HL-60 (cell line): ENCODE measurements around the gene BCL2A1.

Experiments
- DNase-seq, 2 experiments: peaks; one replicate each; pipeline ENCODE4 v3.0.0-alpha.2; 2010 to 2020; ENCODE audit warnings: low read depth in 1 of 2, low spot score in 1 of 2
- H3K27ac ChIP-seq: fragments of 250-450 bp; sonication (Bioruptor Pico); replicated peaks from 2 replicates; pipeline ENCODE4 v1.5.1; 2020; ENCODE audit warnings: mild to moderate bottlenecking, moderate library complexity
- H3K27me3 ChIP-seq: fragments of 250-450 bp; sonication (Bioruptor Pico); 2 replicates; pipeline ENCODE4 v1.5.1; 2021; ENCODE audit warnings: mild to moderate bottlenecking, moderate library complexity; ENCODE audit not compliant: insufficient read depth, poor library complexity, severe bottlenecking
- H3K4me3 ChIP-seq: replicated peaks from 2 replicates; pipeline ENCODE4 v1.5.1; 2011; ENCODE audit warnings: mild to moderate bottlenecking, control low read depth, low read length; ENCODE audit not compliant: insufficient read depth
- GABPA ChIP-seq: IDR thresholded peaks from 2 replicates; pipeline ENCODE4 v1.6.1; 2012; ENCODE audit warnings: low read depth
- POLR2AphosphoS5 ChIP-seq: IDR thresholded peaks from 2 replicates; pipeline ENCODE4 v1.6.1; 2012; ENCODE audit warnings: low read depth
- SPI1 ChIP-seq: IDR thresholded peaks from 2 replicates; pipeline ENCODE4 v1.6.1; 2012; ENCODE audit warnings: low read depth, mild to moderate bottlenecking, borderline replicate concordance
- TF ChIP-seq, protein P1 (sequence below): IDR thresholded peaks from 2 replicates; pipeline ENCODE4 v1.6.1; 2012; ENCODE audit warnings: low read depth; ENCODE audit not compliant: insufficient replicate concordance
- TF ChIP-seq, protein P2 (sequence below): IDR thresholded peaks from one replicate; pipeline ENCODE4 v1.5.1; 2011; ENCODE audit warnings: low read length, control low read depth, inconsistent platforms; ENCODE audit not compliant: insufficient read depth

The BCL2A1 gene

DNA sequence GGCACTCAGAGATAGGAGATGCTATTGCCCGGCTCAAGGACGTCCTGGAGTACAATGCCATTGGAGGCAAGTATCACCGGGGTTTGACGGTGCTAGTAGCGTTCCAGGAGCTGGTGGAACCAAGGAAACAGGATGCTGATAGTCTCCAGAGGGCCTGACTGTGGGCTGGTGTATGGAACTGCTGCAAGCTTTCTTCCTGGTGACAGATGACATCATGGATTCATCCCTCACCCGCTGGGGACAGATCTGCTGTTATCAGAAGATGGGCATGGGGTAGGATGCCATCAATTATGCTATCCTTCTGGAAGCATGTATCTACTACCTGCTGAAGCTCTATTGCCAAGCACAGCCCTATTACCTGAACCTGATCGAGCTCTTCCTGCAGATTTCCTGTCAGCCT is 26.4 kb downstream of the BCL2A1 start:
- TF ChIP-seq POLR2AphosphoS5 (no peak), SPI1 (no peak), GABPA (no peak)
- TF ChIP-seq, protein P1, sequence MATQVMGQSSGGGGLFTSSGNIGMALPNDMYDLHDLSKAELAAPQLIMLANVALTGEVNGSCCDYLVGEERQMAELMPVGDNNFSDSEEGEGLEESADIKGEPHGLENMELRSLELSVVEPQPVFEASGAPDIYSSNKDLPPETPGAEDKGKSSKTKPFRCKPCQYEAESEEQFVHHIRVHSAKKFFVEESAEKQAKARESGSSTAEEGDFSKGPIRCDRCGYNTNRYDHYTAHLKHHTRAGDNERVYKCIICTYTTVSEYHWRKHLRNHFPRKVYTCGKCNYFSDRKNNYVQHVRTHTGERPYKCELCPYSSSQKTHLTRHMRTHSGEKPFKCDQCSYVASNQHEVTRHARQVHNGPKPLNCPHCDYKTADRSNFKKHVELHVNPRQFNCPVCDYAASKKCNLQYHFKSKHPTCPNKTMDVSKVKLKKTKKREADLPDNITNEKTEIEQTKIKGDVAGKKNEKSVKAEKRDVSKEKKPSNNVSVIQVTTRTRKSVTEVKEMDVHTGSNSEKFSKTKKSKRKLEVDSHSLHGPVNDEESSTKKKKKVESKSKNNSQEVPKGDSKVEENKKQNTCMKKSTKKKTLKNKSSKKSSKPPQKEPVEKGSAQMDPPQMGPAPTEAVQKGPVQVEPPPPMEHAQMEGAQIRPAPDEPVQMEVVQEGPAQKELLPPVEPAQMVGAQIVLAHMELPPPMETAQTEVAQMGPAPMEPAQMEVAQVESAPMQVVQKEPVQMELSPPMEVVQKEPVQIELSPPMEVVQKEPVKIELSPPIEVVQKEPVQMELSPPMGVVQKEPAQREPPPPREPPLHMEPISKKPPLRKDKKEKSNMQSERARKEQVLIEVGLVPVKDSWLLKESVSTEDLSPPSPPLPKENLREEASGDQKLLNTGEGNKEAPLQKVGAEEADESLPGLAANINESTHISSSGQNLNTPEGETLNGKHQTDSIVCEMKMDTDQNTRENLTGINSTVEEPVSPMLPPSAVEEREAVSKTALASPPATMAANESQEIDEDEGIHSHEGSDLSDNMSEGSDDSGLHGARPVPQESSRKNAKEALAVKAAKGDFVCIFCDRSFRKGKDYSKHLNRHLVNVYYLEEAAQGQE = no peak
- TF ChIP-seq, protein P2, sequence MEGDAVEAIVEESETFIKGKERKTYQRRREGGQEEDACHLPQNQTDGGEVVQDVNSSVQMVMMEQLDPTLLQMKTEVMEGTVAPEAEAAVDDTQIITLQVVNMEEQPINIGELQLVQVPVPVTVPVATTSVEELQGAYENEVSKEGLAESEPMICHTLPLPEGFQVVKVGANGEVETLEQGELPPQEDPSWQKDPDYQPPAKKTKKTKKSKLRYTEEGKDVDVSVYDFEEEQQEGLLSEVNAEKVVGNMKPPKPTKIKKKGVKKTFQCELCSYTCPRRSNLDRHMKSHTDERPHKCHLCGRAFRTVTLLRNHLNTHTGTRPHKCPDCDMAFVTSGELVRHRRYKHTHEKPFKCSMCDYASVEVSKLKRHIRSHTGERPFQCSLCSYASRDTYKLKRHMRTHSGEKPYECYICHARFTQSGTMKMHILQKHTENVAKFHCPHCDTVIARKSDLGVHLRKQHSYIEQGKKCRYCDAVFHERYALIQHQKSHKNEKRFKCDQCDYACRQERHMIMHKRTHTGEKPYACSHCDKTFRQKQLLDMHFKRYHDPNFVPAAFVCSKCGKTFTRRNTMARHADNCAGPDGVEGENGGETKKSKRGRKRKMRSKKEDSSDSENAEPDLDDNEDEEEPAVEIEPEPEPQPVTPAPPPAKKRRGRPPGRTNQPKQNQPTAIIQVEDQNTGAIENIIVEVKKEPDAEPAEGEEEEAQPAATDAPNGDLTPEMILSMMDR = no peak
- DNase-seq = no peak
- Histone ChIP-seq H3K27ac (no peak overlapping the region), H3K4me3 (no peak overlapping the region), H3K27me3 (no peaks in the 10 kb centered on the region)

DNA sequence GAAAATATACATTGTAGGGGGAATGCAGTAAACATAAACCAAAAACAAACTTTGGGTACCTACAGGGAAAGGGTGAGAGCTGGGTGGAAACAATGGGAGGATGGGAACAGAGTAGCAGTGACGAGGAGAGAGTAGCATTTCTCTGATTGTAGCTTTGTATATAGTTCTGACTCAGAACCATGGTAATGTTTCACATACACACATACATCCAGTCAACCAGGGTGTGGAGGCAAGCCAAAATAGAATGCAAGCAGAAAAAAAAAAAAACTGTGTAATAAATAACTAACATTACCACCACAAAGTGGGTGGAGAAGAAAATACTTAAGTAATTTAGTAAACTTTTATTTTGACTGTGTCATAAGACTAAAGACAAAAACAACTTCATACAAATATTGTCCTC is 27.2 kb downstream of the BCL2A1 start:
- H3K27me3 ChIP-seq = no peaks in the 10 kb centered on the region
- H3K27ac ChIP-seq = no peak overlapping the region
- TF ChIP-seq, protein P1 = no peak
- TF ChIP-seq, protein P2 = no peak
- TF ChIP-seq GABPA = no peak
- no peak for TF ChIP-seq POLR2AphosphoS5
- no peak for TF ChIP-seq SPI1
- no peak for DNase-seq
- H3K4me3 ChIP-seq = no peak overlapping the region

DNA sequence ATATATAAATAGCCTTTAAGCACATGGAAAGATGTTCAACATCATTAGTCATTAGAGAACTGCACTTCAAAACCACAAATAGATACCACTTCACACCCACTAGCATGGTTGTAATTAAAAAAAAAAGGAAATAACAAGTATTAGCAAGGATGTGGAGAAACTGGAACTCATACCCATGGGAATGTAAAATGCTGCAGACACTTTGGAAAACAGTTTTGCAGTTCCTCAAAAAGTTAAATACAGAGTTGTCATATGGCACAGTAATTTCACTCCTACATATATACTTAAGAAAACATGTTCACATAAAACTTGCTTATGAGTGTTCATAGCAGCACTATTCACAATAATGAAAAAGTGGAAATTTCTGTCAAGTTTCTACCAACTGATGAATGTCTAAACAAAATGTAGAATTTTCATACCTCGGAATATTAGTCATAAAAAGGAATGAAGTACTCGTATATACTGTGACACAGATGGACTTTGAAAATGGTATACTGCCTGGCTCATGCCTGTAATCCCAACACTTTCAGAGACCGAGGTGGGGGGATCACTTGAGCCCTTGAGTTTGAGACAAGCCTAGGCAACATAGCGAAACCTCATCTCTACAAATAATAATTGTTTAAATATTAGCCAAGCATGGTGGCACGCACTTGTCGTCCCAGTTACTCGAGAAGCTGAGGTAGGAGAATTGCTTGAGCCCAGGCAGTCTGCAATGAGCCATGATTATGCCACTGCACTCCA is 28.1 kb downstream of the BCL2A1 start:
- TF ChIP-seq SPI1 (no peak), GABPA (no peak), POLR2AphosphoS5 (no peak)
- TF ChIP-seq, protein P1 = no peak
- TF ChIP-seq, protein P2 = no peak
- DNase-seq = no peak
- no peak overlapping the region for H3K27ac ChIP-seq
- H3K4me3 ChIP-seq = no peak overlapping the region
- H3K27me3 ChIP-seq = no peaks in the 10 kb centered on the region
